ENCODE data around the gene OTOF. TPM values are rescaled to one million over a fixed set of nuclear protein-coding genes. Genes with fewer than 3 reads are reported as not detected.

The OTOF gene
- total RNA-seq, 2 experiments from 2014 or later = 0.71 to 0.75 TPM

DNA sequence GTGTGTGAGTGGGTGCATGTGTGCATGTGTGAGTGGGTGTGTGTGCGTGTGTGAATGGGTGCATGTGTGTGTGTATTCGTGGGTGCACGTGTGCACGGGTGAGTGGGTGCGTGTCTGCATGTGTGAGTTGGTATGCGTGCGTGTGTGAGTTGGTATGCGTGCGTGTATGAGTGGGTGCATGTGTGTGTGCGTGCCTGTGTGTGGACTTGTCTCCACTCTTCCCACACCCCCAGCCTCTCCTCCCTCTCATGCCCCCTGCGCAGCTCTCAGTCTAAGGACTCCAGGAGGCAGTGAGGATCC, 5.1 kb upstream of the OTOF start:
- Mint-ChIP-seq H3K36me3 (ENCODE audit: low read depth) (no peaks in the 10 kb centered on the region), H3K4me3 (no peak overlapping the region), H3K27ac (no peak overlapping the region), H3K4me1 (ENCODE audit: low read depth) (no peaks in the 10 kb centered on the region), H3K9me3 (no peaks in the 10 kb centered on the region), H3K27me3 (no peaks in the 10 kb centered on the region)
- intact Hi-C loops (cut with DNase I, micrococcal nuclease) = no loop called here
- ChIA-PET POLR2A (no interaction called here), CTCF (no interaction called here)
- TF ChIP-seq, protein P1, sequence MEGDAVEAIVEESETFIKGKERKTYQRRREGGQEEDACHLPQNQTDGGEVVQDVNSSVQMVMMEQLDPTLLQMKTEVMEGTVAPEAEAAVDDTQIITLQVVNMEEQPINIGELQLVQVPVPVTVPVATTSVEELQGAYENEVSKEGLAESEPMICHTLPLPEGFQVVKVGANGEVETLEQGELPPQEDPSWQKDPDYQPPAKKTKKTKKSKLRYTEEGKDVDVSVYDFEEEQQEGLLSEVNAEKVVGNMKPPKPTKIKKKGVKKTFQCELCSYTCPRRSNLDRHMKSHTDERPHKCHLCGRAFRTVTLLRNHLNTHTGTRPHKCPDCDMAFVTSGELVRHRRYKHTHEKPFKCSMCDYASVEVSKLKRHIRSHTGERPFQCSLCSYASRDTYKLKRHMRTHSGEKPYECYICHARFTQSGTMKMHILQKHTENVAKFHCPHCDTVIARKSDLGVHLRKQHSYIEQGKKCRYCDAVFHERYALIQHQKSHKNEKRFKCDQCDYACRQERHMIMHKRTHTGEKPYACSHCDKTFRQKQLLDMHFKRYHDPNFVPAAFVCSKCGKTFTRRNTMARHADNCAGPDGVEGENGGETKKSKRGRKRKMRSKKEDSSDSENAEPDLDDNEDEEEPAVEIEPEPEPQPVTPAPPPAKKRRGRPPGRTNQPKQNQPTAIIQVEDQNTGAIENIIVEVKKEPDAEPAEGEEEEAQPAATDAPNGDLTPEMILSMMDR (IDR thresholded peaks at IDR 0.05) = no peak
- ATAC-seq (ENCODE audit: poor library complexity) = no peak
- no peaks in the 10 kb centered on the region for H3K36me3 ChIP-seq (ENCODE audit: insufficient read depth, low read length)
- H3K9me3 ChIP-seq (ENCODE audit: control insufficient read depth in 1 of 2, insufficient read depth in 1 of 2, low read length in 2 of 2) = peaks cover 0 to 4% of the 10 kb centered on the region in 2 experiments
- H3K4me1 ChIP-seq (ENCODE audit: insufficient read depth, low read length) = no peaks in the 10 kb centered on the region
- DNase-seq = no peak
- no peak overlapping the region for H3K27ac ChIP-seq (ENCODE audit: low read depth in 1 of 2, low read length in 2 of 2)
- no peak overlapping the region for H3K4me3 ChIP-seq (ENCODE audit: low read length)
- no peaks in the 10 kb centered on the region for H3K27me3 ChIP-seq (ENCODE audit: control insufficient read depth in 1 of 2, insufficient read depth in 2 of 2, low read length in 2 of 2)

DNA sequence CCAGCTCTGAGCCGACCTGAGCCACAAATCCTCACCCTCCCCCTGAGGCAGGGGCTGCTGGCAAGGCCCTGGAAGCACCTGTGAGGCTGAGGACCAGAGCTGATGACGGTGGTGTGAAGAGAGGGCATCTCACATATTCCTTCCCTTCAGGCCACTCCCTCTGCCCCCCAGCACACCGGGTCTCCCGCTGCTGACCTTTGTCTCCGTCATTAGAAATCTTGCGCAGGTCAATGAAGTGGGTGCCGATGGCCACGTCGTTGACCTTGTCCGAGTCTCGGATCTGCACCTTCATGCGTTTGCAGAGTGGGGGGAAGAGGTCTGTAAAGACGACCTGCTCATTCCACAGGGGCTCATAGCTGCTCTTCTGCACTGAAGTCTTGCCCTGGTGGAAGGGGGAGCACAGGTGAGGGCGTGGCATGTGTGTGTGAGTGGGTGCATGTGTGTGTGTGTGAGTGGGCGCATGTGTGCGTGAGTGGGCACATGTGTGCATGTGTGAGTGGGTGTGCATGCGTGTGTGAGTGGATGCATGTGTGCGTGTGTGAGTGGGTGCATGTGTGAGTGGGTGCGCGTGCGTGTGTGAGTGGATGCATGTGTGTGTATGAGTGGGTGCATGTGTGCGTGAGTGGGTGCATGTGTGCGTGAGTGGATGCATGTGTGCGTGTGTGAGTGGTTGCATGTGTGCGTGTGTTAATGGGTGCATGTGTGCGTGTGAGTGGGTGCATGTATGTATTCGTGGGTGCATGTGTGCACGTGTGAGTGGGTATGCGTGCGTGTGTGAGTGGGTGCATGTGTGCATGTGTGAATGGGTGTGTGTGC, 4.5 kb upstream of the OTOF start:
- H3K27me3 Mint-ChIP-seq = no peaks in the 10 kb centered on the region
- Histone ChIP-seq H3K27ac (ENCODE audit: low read depth in 1 of 2, low read length in 2 of 2) (no peak overlapping the region), H3K4me1 (ENCODE audit: insufficient read depth, low read length) (no peaks in the 10 kb centered on the region), H3K36me3 (ENCODE audit: insufficient read depth, low read length) (no peaks in the 10 kb centered on the region), H3K9me3 (ENCODE audit: control insufficient read depth in 1 of 2, insufficient read depth in 1 of 2, low read length in 2 of 2) (peaks cover 0 to 4% of the 10 kb centered on the region in 2 experiments), H3K4me3 (ENCODE audit: low read length) (no peak overlapping the region), H3K27me3 (ENCODE audit: control insufficient read depth in 1 of 2, insufficient read depth in 2 of 2, low read length in 2 of 2) (no peaks in the 10 kb centered on the region)
- TF ChIP-seq, protein P1 (IDR thresholded peaks at IDR 0.05) = no peak
- H3K4me1 Mint-ChIP-seq (ENCODE audit: low read depth) = no peaks in the 10 kb centered on the region
- no peaks in the 10 kb centered on the region for H3K9me3 Mint-ChIP-seq
- no peak for ATAC-seq (ENCODE audit: poor library complexity)
- intact Hi-C loops (cut with DNase I, micrococcal nuclease) = no loop called here
- ChIA-PET CTCF (no interaction called here), POLR2A (no interaction called here)
- no peak overlapping the region for H3K4me3 Mint-ChIP-seq
- no peak overlapping the region for H3K27ac Mint-ChIP-seq
- H3K36me3 Mint-ChIP-seq (ENCODE audit: low read depth) = no peaks in the 10 kb centered on the region
- DNase-seq = no peak

DNA sequence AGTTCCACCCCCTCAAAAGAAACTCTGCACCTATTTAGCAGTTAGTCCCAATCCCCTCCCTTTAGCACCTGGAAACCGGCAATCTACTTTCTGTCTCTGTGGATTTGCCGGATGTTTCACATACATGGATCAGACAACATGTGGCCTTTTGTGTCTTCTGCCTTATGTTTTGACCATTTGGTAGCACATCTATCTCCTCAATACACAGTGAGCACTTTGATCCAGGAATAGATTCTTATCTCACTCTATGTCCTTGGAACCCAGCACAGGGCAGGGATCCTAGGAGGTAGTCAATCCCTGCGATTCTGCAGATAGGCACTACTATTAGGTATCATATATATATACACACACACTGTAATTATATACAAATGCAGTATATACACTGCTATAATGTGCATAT, 3.8 kb upstream of the OTOF start:
- H3K27ac Mint-ChIP-seq = no peak overlapping the region
- intact Hi-C loops (cut with DNase I, micrococcal nuclease) = no loop called here
- H3K4me1 ChIP-seq (ENCODE audit: insufficient read depth, low read length) = no peaks in the 10 kb centered on the region
- no peak for ATAC-seq (ENCODE audit: poor library complexity)
- no peak overlapping the region for H3K27ac ChIP-seq (ENCODE audit: low read depth in 1 of 2, low read length in 2 of 2)
- ChIA-PET POLR2A (no interaction called here), CTCF (no interaction called here)
- no peak for DNase-seq
- H3K36me3 Mint-ChIP-seq (ENCODE audit: low read depth) = no peaks in the 10 kb centered on the region
- no peaks in the 10 kb centered on the region for H3K9me3 Mint-ChIP-seq
- no peaks in the 10 kb centered on the region for H3K27me3 ChIP-seq (ENCODE audit: control insufficient read depth in 1 of 2, insufficient read depth in 2 of 2, low read length in 2 of 2)
- H3K27me3 Mint-ChIP-seq = no peaks in the 10 kb centered on the region
- no peak overlapping the region for H3K4me3 ChIP-seq (ENCODE audit: low read length)
- H3K4me3 Mint-ChIP-seq = no peak overlapping the region
- H3K9me3 ChIP-seq (ENCODE audit: control insufficient read depth in 1 of 2, insufficient read depth in 1 of 2, low read length in 2 of 2) = peaks cover 0 to 4% of the 10 kb centered on the region in 2 experiments
- H3K36me3 ChIP-seq (ENCODE audit: insufficient read depth, low read length) = no peaks in the 10 kb centered on the region
- no peaks in the 10 kb centered on the region for H3K4me1 Mint-ChIP-seq (ENCODE audit: low read depth)
- TF ChIP-seq, protein P1 (IDR thresholded peaks at IDR 0.05) = no peak

All from CD4-positive, alpha-beta T cell (primary cell).